Measurements from ENCODE around the gene HDAC11.

DNA sequence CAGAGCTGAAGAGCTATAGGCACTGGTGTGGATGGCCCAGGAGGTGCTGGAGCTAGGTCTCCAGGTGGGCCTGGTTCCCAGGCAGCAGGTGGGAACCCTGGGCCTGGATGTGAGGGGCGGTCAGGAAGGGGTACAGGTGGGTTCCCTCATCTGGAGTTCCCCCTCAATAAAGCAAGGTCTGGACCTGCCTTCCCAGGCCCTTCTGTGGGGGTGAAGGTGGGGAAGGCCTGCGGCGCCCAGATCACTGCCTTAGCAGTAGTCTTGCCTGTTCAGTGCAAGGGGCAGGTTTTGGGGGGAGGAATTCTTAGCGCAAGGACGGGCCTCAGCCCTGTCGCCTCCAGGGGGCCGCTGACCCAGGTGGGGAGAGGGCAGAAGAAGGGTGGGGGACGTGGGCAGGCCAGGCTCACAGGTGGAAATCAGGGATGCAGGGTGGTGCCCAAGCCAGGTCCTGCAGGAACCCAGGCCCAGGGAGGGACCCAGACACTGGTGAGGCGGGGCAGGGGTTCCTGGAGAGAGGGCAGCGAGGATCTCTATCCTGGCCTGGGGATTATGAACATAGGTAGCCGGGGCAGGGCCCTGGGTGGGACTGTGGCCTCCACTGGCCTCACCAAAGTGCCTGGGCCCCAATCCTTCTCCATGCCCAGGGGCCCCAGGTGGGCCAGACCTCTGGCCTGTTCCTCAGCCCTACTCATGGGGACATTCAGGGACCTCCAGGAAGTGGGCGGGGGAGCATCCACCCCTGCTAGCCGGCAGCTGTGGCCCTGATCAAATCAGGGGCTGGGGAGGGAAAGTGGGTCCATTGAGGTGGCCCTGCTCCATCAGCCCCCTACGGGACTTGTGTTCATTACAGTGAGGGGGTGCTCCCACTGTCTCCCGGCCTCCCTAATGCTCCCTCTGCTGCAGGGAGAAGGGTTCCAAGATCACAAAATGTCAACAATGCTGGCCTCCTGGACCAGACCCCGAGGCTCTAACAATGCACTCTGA, 25.3 kb downstream of the HDAC11 start:
- TF ChIP-seq EZH2 (IDR thresholded peaks at IDR 0.05; ENCODE audit: insufficient read depth, poor library complexity, severe bottlenecking), result no peak
- no peak for TF ChIP-seq EZH2phosphoT487 (IDR thresholded peaks at IDR 0.05; ENCODE audit: insufficient read depth, low read depth)

All from GM23248 (cell line).